ENCODE data around the gene CLN5.
A peak's percentile ranks its signal among the peaks of the same experiment; 100 is the strongest.
"Not testable (repeated sequence)": the region's sequence is repeated elsewhere in the genome, so short reads cannot be mapped to it uniquely, and the experiment has no call there.

CLN5 gene

DNA sequence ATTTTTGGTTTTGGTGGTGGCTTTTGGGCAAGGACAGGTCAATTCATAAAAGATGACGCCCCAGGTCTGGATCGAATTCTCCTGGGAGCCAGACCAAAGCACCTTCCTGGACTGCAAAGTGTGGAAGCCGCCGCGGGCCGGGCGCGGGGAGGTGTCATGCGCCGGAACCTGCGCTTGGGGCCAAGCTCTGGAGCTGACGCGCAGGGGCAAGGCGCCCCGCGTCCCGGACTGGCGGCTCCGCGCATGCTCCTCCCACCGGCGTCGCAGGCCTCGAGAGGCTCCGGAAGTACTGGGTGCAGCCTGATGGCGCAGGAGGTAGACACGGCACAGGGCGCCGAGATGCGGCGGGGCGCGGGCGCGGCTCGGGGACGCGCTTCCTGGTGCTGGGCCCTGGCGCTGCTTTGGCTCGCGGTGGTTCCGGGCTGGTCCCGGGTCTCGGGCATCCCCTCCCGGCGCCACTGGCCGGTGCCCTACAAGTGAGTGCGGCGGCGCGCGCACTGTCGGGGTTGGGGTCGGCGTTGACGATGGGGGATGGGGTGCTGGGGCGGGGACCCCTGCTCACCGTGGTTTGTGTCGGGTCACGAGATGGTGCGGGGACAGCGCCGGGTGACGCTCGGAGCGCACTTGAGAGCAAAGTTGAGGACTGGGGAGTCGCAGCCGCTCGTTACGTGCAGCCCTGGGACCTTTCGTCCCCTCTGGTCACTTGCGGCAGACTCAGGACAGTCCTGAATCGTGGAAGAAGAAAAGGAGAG lies at the start of gene CLN5:
TSS of gene CLN5 (plus strand) at position 286 of the 752 bp plus-strand sequence. CDS start at position 304, 18 bp downstream.
- DNase-seq = peak; percentile 76 to 85

DNA sequence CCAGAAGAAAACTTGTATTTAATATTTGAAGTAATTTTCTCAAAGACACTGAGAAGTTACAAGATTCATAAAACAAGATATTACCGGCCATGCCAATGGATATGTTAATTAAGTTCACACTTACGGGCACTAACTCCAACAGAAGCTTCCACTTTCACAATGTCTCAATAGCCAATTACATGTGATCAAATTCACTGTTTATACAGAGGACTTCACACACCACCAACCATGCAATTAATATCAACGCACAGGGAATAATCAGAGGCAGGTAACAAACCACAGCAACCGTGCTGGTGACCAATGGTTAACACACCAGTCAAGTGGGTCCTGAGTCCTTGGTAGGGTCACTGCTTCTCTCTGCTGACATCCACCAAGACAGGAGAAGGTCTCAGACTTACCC lies 49.5 kb upstream of the CLN5 start:
- no peak for DNase-seq

DNA sequence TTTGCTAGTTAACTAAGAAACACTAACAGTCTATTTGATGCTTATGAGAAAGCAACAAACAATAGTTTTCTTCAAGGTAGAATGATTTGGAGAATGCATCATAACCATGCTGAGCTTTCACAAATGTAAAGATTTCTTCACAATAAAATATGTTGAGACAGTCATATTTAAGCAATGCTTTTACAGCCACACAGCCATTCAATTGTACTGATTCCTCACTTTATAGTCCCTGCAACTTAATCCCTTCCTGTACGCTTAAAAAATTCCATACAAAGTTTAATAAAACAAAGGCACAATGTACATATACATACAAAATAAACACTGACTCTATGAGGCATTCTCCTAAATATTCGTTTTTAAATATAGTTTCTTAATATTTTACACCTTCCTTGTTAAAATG lies 48.2 kb upstream of the CLN5 start:
- DNase-seq = no peak

DNA sequence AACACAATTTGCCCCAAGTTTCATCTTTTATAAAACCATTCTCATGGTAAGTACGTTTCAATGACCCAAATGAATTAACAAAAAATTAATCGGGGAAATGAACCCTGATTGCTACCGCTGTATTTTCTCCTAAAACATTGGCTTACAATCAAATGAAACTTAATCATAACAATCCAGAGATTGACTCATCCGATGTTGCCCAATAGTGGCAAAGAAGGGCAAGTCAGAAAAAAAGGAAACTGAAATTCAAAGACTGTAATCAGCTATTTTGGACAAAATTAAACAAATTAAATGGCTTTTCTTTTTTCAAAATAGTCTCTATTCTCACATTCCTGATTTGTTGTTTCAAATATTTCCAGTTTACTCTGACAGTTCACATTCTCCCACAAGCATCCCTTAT lies 47.4 kb upstream of the CLN5 start:
- DNase-seq = no peak

DNA sequence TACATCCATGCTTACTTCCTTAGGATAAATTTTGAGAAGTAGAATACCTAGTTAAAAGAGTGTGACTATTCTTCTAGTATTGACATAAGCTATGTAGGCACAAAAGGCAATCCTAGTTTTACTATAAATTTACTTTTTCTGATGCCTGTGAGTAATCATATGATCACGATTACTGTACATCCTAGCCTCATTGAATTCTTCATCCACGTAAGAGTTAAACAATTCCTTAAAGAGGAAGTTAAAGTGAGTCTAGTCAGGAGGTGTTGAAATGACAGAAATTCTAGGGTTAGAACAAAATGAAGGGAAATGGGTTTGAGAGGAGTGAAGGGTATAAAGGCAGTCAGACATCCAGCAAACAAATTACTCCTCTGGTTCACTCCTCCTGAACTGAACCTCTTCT lies 43.7 kb upstream of the CLN5 start, which contains the start of gene ACOD1:
TSS of gene ACOD1 (plus strand) at position 363 of the 400 bp plus-strand sequence. CDS start 48 bp downstream, outside the sequence.
- no peak for DNase-seq

DNA sequence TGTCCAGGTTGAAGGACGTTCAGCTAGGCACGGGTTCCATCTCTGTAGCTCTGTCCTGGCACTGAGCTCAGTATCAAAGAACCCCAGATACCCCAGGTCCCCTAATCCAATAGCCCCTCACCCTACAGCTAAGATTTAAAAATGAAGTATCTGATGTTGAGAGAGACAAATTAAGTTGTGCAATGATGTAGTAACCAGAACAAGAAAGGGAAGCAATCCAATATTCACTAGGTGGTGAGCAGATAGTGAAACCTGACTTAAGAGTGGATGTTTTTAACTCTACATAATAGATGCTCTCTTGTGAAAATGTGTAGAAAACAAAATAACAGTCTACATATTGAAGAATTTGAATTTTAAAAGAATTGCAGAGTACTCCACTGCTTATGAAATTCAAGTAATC lies 41.8 kb upstream of the CLN5 start:
- no peak for DNase-seq

DNA sequence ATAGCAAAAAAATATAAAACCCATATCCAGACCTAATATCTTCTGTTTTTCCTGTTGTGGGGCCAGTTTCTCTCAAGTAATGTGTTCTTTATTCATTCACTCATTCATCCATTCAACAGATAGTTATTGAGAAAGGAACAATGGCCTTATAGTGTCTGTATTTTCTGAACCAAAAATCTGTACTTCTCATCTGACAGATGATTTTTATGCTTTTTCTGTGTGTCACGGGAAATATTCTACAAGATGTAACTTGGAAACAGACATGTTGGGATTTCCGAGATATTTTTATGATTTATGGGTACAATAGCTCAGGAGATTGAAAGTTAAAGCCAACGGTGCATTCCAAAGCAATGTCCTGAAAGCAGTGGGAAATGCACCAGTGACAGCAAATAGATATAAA lies 37.9 kb upstream of the CLN5 start:
- DNase-seq = no peak

DNA sequence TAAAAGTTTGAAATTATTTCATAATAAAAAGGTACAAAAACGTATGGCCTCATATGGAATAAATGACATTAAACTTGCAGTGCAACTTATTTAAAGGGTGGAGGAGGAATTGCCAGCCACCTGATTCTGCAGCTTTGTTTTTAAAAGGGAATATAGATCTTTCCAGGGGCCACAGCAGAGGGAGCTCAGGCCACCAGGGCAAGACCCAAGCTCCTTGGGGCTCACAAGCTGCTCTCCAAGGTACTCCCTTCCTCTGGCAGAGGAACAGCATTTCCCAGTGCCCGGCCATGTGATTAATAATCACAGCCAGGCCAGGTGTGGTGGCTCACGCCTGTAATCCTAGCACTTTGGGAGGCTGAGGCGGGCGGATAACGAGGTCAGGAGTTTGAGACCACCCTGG lies 37.3 kb upstream of the CLN5 start:
- no peak for DNase-seq

DNA sequence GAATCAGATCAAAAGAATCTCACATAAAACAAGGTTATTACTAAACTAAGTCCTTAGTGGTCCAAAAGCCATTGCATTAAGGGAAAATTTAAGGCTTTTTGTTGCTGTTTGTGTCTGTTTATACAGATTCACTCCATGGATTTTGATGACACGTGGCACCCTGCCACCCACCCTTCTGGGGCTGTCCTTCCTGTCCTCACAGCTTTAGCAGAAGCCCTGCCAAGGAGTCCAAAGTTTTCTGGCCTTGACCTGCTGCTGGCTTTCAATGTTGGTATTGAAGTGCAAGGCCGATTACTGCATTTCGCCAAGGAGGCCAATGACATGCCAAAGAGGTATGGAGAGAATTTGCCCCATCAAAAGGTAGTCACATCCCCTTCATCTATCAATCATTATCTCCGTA lies 36.7 kb upstream of the CLN5 start:
- no peak for DNase-seq

DNA sequence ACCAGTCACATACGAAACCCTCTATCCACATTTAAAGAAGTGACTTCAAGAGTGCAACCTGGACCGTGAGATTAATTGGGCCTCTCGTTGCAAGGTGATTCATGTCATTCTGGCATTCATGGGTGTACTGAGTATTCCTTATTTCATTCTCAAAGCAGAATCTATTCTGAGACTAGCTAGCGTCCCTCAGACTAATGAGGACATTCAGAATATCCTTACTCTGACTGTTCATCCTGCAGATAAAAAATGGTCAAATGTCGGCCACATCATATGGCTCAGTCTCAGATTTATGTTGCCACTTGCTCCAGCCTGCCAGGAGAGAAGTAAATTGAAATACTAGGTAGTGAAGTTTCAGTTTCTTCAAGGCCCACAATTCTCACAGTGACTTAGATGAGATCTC lies 36.2 kb upstream of the CLN5 start:
- DNase-seq = no peak

DNA sequence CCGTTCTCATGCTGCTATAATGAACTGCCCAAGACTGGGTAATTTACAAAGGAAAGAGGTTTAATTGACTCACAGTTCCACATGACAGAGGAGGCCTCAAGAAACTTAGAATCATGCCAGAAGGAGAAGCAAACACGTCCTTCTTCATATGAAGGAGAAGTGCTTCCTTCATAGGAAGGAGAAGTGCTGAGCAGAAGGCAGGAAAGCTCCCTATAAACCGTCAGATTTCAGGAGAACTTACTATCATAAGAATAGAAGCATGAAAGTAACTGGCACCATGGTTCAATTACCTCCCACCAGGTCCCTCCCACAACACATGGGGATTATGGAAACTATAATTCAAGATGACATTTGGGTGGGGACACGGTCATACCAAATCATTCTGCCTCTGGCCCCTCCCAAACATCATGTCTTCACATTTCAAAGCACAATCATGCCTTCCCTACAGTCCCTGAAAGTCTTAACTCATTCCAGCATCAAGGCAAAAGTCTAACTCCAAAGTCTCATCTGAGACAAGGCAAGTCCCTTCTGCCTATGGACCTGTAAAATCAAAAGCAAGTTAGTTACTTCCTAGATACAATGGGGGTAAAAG lies 32.9 kb upstream of the CLN5 start:
- no peak for DNase-seq

DNA sequence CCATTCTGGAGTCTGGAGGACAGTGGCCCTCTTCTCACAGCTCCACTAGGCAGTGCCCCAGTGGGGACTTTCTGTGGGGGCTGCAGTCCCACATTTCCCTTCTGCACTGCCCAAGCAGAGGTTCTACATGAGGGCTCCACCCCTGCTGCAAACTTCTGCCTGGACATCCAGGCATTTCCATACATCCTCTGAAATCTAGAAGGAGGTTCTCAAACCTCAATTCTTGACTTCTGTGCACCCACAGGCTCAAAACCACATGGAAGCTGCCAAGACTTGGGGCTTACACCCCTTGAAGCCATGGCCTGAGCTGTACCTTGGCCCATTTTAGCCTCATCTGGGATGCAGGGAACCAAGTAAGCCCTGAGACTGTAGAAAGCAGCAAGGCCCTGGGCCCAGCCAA lies 32.1 kb upstream of the CLN5 start:
- DNase-seq = not testable (repeated sequence)

DNA sequence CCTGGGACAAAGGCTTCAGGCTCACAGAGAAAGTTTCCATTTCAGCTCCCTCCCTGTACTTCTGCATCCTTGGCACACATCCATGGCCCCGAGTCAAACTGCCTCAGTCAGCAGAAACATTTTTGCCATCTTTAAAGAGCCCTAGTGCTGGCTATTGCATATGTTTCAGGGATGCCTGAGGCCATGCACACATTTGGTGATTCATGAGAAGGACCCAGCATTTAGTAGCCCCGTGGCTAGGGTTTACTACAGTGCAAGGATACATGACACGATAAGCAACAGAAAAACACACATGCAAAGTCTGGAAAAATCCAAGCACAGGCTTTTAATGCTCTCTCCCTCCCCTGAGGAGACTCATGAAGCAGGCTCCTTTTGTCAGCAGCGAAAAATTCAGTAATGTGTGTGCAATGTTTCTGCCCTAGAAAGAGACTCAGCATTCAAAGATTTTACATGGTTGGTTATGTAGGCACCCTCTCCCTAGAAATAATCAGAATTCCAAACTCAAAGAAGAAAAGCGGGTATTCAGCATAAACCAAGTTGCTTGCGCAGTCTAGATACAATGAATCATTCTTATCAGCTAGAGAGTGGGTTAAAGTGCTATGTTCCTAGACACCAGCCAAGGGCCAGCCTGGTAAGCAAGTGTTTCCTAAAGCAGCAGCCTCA lies 26.0 kb upstream of the CLN5 start:
- no peak for DNase-seq

DNA sequence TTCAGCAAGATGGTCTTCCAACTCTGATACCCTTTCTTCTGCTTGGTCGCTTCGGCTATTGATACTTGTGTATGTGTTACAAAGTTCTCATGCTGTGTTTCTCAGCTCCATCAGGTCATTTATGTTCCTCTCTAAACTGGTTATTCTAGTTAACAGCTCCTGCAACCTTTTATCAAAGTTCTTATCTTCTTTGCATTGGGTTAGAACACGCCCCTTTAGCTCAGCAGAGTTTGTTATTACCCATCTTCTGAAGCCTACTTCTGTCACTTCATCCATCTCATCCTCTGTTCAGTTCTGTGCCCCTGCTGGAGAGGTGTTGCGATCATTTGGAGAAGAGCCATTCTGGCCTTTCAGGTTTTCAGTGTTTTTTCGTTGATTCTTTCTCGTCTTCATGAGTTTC lies 24.9 kb upstream of the CLN5 start:
- DNase-seq = no peak

DNA sequence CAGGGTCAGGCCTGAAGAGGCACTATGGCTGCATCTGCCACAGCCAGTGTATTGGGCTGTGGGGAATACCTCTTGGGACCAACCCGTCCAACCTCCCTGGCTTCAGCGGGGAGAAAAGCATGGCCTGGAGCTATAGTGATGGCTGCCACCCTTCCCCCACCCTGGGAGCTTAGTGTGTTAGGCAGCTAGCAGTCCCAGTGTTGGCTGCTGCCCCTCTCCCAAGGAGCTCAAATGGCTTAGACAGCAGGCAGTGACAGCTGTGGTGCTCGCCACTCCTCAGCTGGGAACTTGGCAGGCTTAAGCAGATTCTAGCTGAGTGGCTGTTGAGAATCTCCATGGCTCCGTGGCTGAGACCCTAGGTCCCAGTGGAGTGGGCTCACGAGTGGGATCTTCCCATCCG lies 23.8 kb upstream of the CLN5 start:
- no peak for DNase-seq

DNA sequence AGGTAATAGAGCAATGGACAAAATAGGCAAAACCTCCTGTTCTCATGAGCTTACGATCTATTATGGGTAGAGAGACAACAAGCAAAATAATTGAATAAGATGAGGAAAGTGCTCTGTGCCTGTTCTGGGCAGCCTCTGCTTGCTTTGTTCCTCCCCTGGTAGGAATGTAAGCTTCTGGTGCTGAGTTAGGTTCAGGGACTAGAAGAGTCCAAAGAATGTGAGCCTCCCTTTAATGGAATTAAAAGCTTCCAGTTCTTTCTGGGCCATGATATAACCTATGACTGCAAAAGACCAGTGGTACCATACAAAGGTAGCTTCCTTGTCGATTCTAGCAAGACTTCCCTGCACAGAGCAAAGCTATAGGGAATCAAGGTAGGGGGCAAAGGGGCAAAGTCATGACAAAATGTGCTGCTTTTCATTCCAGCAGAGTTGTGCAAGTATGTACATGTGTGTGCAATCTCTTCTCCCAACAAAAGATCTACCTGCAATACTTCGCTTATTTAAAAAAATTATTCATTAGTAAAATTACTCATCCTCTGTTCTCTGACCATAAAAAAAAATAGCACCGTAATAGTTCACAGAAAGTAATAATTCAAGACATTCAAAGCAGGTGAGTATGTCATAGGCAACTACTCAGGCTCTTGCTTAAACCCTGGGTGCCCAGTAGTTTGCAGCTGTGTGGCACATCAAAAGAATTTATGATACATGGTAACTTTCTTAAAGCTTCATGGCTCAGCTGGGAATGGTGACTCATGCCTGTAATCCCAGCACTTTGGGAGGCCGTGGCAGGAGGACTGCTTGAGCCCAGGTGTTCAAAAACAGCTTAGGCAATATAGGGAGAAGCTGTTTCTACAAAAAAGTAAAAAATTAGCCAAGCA lies 22.2 kb upstream of the CLN5 start:
- no peak for DNase-seq

DNA sequence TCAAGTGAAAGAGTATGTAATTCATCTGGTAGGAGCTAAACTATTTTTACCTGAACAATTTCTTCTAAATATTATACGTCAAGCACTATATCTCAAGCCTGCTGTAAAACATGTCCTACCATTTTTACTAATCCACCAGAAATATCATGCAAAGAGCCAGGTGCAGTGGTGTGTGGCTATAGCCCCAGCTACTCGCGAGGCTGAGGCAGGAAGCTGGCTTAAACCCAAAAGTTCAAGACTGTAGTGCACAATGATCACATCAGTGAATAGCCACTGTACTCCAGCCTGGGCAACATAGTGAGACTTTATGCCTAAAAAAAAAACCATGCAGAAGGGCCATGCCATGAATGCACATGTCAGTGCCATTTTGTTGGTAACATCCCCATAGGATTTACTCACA lies 20.7 kb upstream of the CLN5 start:
- no peak for DNase-seq

DNA sequence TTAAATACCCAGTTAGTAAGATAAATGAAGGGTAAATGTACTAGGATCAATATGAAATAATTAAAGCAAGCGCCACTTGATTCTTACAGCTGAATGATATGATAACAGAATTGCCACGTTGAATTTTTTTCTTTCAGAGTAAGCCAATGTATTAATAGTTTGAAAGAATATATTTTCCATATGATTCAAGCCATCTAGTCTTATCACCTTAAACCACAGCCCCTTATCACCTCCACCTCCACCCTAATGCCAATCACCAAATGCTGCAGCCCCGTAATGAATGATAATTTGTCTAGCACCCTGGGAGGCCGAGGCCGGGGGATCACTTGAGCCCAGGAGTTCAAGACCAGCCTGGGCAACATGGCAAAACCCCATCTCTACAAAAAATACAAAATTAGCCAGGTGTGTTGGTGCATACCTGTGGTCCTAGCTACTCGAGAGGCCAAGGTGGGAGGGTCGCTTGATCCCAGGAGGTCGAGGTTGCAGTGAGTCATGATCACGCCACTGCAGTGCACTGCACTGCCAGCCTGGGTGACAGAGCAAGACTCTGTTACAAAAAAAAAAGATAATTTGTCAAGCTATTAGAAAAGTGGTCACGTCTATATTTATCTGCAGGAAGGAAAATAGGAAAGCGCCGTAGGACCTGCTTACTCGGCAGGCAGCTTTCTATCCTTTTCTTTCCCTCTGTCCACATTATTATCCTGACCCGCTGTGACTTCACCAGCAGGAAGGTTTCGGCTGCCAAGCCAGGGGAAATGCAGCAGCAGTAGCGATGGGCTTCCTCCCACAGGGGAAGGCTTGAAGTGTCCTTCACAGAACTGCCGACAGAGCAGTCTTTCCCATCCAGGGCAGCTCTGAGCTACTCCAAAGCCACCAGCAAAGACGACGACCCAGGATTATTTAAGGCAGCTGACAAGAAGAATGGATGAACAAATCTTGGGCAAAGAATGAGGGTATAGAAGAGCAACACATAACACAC lies 19.7 kb upstream of the CLN5 start:
- DNase-seq = no peak

DNA sequence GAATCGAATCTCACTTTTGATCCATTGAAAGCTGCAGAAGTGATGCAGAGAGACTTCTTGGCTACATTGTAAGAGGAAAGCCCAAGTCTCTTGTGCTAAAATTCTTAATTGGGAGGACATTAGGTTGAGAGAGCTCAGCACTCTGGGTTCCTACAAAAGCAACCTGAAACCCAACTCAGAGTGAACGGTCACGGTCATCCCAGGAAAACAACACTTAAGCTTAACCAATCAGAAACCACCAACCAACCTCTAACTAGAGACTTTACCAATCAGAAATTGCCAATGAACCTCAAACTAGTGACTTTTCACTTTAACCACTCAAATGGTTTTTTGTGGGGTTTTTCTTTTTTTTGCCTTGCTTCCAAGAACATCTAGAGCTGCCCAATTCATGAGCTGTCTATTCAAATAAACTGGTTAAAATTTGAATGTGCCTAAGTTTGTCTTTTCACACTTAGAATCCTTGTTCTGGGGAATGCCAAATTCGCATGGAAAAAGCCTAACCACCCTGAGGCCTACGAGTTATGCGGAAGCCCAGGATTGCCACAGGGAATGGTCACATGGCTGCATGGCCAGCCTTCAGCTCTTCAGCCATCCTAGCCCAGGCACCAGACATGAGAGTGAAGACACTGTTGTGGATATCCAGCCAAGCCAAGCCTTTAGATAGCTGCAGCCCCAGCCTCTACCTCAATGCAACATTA lies 17.8 kb upstream of the CLN5 start:
- no peak for DNase-seq

DNA sequence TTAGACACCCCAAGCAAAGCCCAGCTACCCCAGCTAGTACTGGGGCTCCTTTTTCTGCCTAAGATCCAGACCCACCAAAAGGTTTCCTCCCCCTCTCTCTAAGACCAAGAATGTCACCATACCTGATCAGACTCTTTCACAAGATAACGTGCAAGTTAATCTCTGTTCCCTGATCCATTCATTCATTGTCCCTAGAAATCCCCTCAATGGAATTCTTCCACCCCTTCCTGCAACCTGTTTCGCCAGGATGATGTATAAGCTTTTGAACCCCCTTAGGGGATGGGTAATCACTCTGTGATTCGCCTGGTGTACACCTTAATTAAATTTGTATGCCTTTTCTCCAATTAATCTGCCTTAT lies 17.3 kb upstream of the CLN5 start:
- no peak for DNase-seq

DNA sequence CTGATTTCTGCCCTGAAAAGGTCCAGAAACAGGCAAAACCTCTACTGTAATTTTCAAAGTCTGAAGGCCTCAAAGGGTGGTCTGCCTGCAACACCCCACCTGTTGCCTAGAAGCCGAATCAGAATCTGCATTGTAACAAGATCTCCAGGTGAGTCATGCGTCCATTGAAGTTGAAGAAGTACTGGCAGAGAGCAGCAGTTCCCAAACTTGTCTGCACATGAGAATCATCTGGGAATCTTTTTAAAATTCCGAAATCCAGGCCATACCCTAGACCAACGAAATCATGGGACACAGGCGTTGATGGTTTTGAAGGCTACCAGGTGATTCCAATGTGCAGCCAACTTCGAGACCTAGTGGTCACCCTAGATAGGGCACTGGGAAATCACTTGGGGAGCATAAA lies 16.0 kb upstream of the CLN5 start:
- no peak for DNase-seq

Measured in SW 1271 (cell line).